Pancreas (tissue), 10 donors: ENCODE data around the gene IRF9. TPM values are rescaled to one million over a fixed set of nuclear protein-coding genes. Genes with fewer than 3 reads are reported as not detected.

Experiments used
- ATAC-seq, 4 donors: fragments of 200-7000 bp; cut with Tn5 transposase; one replicate each; pipeline versions ENCODE4 v1.8.0 to v1.9.1; 2020; ENCODE audit warnings: mild to moderate bottlenecking in 4 of 4, moderate library complexity in 4 of 4
- DNase-seq, 6 donors: peaks; one replicate each; pipeline ENCODE4 v3.0.0-alpha.2; 2020
- FAIRE-seq: peaks from 2 replicates; lab custom pipeline; 2012; peaks lifted over from hg19 to GRCh38; lab: Jason Lieb, UNC
- H3K27ac ChIP-seq, 4 donors: fragments of 200-600 bp; sonication (generic); 1 replicate in 3 of 4; 2 replicates in 1 of 4; pipeline versions ENCODE4 v1.5.0 to v1.8.0; 2020
- H3K27me3 ChIP-seq, 4 donors: fragments of 200-600 bp; one replicate each; pipeline ENCODE4 v1.8.0; 2021
- H3K36me3 ChIP-seq, 3 donors: fragments of 200-600 bp; sonication (generic) in 1 of 3; one replicate each; pipeline versions ENCODE4 v1.5.0 to v1.8.0; 2020 to 2021
- H3K4me1 ChIP-seq, 3 donors: fragments of 200-600 bp; one replicate each; pipeline ENCODE4 v1.8.0; 2021
- H3K4me3 ChIP-seq, 4 donors: fragments of 200-600 bp; sonication (generic) in 2 of 4; one replicate each; pipeline versions ENCODE4 v1.5.0 to v1.8.0; 2020 to 2021
- H3K9me3 ChIP-seq, 4 donors: fragments of 200-600 bp; one replicate each; pipeline ENCODE4 v1.8.0; 2021
- CTCF ChIP-seq, 4 donors: fragments of 200-600 bp; sonication (generic) in 3 of 4; IDR thresholded peaks; one replicate each; pipeline versions ENCODE4 v1.5.0 to v1.8.0; 2021; ENCODE audit warnings: antibody characterized with exemption in 4 of 4
- WGBS, 2 donors: extraction: QIAGEN DNeasy Blood & Tissue Kit; methylation state at CpG; one replicate each; pipeline ENCODE4 v1.1.7; 2013; 5-methylcytosine and 5-hydroxymethylcytosine counted together
- intact Hi-C, 3 donors: fragments of 100-400 bp; cut with DNase I; formaldehyde crosslinking; loops; one replicate each; pipeline versions ENCODE4 v1.11.1 to v1.14.2; 2022
- polyA plus RNA-seq, 2 donors: library from polyadenylated mRNA; stranded (reverse); fragments of 200-250 nt; gene quantifications; one replicate each; pipeline ENCODE4 v1.2.3, GENCODE V29; 2013
- total RNA-seq, 6 donors: library from RNA; stranded (reverse); fragmentation: NEBNext Ultra II Directional in 4 of 6; extraction: Animal tissue kit (Norgen Biotek cat#: 25700) in 4 of 6; gene quantifications; one replicate each; pipeline versions ENCODE4 v1.2.1 to v1.2.4, GENCODE V29; 2021 to 2023
- donor health status: healthy with polysubstance abuse.
- donor health status: DM: no; HTN: no; CAD: no; lungs with moderate emphysema.
- donor health status: DM: no; HTN: no; CAD: no.
- donor health status: control.
- donor health status: control.
- donor health status: Bipolar disorder and iron deficiency.
- donor health status: DM: yes; HTN: yes; CAD: no.
- donor health status: DM: no; HTN: no; CAD: no.
- donor health status: DM: no; HTN: no; CAD: no.
- donor health status: DM: yes; HTN: yes; CAD: no.

IRF9 gene, protein sequence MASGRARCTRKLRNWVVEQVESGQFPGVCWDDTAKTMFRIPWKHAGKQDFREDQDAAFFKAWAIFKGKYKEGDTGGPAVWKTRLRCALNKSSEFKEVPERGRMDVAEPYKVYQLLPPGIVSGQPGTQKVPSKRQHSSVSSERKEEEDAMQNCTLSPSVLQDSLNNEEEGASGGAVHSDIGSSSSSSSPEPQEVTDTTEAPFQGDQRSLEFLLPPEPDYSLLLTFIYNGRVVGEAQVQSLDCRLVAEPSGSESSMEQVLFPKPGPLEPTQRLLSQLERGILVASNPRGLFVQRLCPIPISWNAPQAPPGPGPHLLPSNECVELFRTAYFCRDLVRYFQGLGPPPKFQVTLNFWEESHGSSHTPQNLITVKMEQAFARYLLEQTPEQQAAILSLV
- total RNA-seq: 10 to 100 TPM; 20.3 to 60.7 (median 27.9) TPM
- polyA plus RNA-seq: 10 to 100 TPM; 50.7 to 60.8 TPM

- intact Hi-C loops: no loop called here
- Histone ChIP-seq H3K27me3 (no peaks in the 10 kb centered on the region), H3K4me3 (peak within 1 kb of the TSS; percentile 37 to 74 (median 58)), H3K4me1 (peaks cover 0 to 19% (median 0%) of the 10 kb centered on the region in 3 donors), H3K27ac (peak within 1 kb of the TSS; percentile 71 to 92 (median 82)), H3K9me3 (no peaks in the 10 kb centered on the region), H3K36me3 (peaks cover 9 to 54% (median 29%) of the 10 kb centered on the region in 3 donors)
- ATAC-seq: peak; percentile 94 to 96 (median 96)
- 0 to 1% methylated on average over 12 of the region's 12 CpGs for WGBS, 2 donors
- TF ChIP-seq CTCF (IDR thresholded peaks at IDR 0.05): peak; percentile 89 to 96 (median 92)
- FAIRE-seq: no peak
- peak; percentile 93 to 97 (median 96) for DNase-seq
Measured at GRCh38 chr14:24160850-24161804, at the start of gene IRF9. Gene IRF9, plus strand, starts transcription at chr14:24161265. Its CDS starts 880 bp downstream, at chr14:24162145.

DNA sequence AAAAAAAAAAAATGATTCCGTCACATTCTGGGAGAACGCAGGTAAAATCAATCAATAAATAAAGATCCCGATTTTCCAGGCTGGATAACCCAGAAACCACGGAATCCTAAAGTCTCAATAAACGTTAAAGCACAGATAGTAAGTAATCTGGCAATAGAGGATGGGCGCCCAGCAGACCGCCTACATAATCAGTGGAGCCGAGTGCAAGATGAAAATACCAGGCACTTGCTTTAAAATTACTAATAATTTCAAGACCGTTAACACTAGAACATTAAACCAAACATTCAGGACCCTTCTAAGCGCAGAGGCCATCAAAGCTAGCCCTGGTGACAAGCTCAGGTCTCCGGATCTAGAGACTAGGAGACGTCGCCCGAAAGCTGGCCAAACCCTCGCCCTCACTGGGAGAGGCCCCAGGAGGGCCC is 47.7 kb upstream of the IRF9 start:
- Histone ChIP-seq H3K4me3 (peak overlapping the region; percentile 44 to 61 (median 50)), H3K27ac (peak overlapping the region; percentile 92 to 100 (median 98)), H3K9me3 (no peaks in the 10 kb centered on the region), H3K27me3 (no peaks in the 10 kb centered on the region), H3K4me1 (peaks cover 3 to 42% (median 16%) of the 10 kb centered on the region in 3 donors), H3K36me3 (peaks cover 2 to 13% (median 8%) of the 10 kb centered on the region in 3 donors)
- TF ChIP-seq CTCF (IDR thresholded peaks at IDR 0.05): no peak
- 5 to 7% methylated on average over 15 of the region's 15 CpGs for WGBS, 2 donors
- ATAC-seq: no peak
- DNase-seq: no peak
- FAIRE-seq: no peak
- intact Hi-C loops: no loop called here

DNA sequence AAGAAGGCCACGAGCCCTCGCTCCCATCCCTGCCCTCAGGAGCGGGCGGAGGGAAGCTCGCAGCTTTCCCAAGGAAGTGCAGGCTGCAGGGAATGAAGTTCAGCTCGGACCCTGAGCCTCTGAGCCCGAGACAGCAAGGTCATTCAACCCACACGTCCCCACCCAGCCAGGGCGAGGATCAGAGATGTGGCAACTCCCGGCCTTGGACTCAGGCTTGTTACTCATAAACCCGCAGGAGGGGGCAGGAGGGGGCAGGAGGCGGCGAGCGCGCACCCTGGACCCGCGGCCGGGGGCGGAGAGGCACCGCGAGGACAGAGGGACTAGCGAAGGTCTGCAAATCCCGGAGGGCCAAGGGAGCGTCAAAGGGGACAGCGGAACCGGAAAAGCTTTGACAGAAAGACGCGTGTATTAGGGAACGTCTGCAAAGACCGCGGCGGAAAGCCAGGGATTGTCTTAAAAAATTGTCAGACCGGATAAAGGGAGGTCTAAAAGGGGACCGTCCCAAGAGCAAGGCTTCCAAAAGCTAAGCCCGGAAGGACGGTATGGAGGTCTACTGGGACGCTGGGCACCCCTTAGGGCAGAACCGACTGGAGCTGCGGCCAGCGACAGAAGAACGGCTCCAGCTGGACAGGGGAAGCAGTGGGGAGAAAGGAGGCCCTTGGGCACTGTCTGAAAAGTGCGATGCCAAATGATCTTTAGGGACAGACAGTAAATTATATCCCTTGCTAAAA is 47.1 kb upstream of the IRF9 start:
- FAIRE-seq: no peak
- TF ChIP-seq CTCF (IDR thresholded peaks at IDR 0.05): no peak
- intact Hi-C loops: no loop called here
- H3K4me1 ChIP-seq: peaks cover 2 to 37% (median 14%) of the 10 kb centered on the region in 3 donors
- WGBS, 2 donors: 0 to 1% methylated on average over 42 of the region's 42 CpGs
- H3K4me3 ChIP-seq: peak overlapping the region; percentile 44 to 61 (median 50)
- H3K27ac ChIP-seq: peak overlapping the region; percentile 92 to 100 (median 98)
- H3K9me3 ChIP-seq: no peaks in the 10 kb centered on the region
- peak; percentile 55 to 67 (median 61) for ATAC-seq
- peak; percentile 88 to 94 (median 90) for DNase-seq
- peaks cover 4 to 19% (median 14%) of the 10 kb centered on the region in 3 donors for H3K36me3 ChIP-seq
- no peaks in the 10 kb centered on the region for H3K27me3 ChIP-seq
